ENCODE results near the gene BAK1. TPM values are rescaled to one million over a fixed set of nuclear protein-coding genes. Genes with fewer than 3 reads are reported as not detected.
"Not testable (repeated sequence)": the region's sequence is repeated elsewhere in the genome, so short reads cannot be mapped to it uniquely, and the experiment has no call there.

BAK1 gene
- total and polyA plus RNA-seq, 4 donors = 5.3 to 15.3 (median 11.6) TPM

GRCh38 chr6:33543116-33543515 is 37.0 kb downstream of the BAK1 start:
- Histone ChIP-seq H3K4me1 (ENCODE audit: control insufficient read depth, insufficient read depth, low read length) (no peaks in the 10 kb centered on the region), H3K27ac (ENCODE audit: low read depth, low read length) (no peak overlapping the region), H3K36me3 (ENCODE audit: control insufficient read depth, insufficient read depth, low read length) (no peaks in the 10 kb centered on the region), H3K4me3 (ENCODE audit: low read depth, low read length) (no peak overlapping the region), H3K27me3 (ENCODE audit: control insufficient read depth, insufficient read depth, low read length) (no peaks in the 10 kb centered on the region), H3K9me3 (ENCODE audit: control insufficient read depth, insufficient read depth, low read length) (no peaks in the 10 kb centered on the region)
- 67% methylated on average over 1 of the region's 4 CpGs for WGBS (ENCODE audit: insufficient coverage)
- DNase-seq (ENCODE audit: low read depth in 4 of 6, low spot score in 6 of 6) = peak in 1 of 6 donors; percentile 43

GRCh38 chr6:33540768-33541167 is 39.3 kb downstream of the BAK1 start:
- 100% methylated on average over 1 of the region's 1 CpG for WGBS (ENCODE audit: insufficient coverage)
- no peak overlapping the region for H3K4me3 ChIP-seq (ENCODE audit: low read depth, low read length)
- no peaks in the 10 kb centered on the region for H3K27me3 ChIP-seq (ENCODE audit: control insufficient read depth, insufficient read depth, low read length)
- H3K36me3 ChIP-seq (ENCODE audit: control insufficient read depth, insufficient read depth, low read length) = no peaks in the 10 kb centered on the region
- H3K4me1 ChIP-seq (ENCODE audit: control insufficient read depth, insufficient read depth, low read length) = no peaks in the 10 kb centered on the region
- no peak for DNase-seq (ENCODE audit: low read depth in 4 of 6, low spot score in 6 of 6)
- no peak overlapping the region for H3K27ac ChIP-seq (ENCODE audit: low read depth, low read length)
- H3K9me3 ChIP-seq (ENCODE audit: control insufficient read depth, insufficient read depth, low read length) = no peaks in the 10 kb centered on the region

DNA sequence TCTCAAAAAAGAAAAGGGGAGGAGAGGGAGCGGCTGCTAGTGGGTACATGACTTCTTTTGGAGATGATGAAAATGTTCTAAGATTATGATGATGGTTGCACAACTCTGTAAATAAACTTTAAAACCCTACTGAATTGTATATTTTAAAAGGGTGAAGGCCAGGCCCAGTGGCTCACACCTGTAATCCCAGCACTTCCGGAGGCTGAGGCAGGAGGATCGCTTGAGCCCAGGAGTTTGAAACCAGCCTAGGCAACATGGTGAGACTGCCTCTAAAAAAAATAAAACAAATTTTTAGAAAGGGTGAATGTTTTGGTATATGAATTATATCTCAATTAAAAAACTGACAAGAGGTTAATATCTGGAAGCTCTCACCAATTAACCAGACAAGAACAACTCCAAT is 45.4 kb downstream of the BAK1 start:
- Histone ChIP-seq H3K9me3 (ENCODE audit: control insufficient read depth, insufficient read depth, low read length) (no peaks in the 10 kb centered on the region), H3K36me3 (ENCODE audit: control insufficient read depth, insufficient read depth, low read length) (no peaks in the 10 kb centered on the region), H3K27me3 (ENCODE audit: control insufficient read depth, insufficient read depth, low read length) (no peaks in the 10 kb centered on the region), H3K27ac (ENCODE audit: low read depth, low read length) (no peak overlapping the region), H3K4me1 (ENCODE audit: control insufficient read depth, insufficient read depth, low read length) (no peaks in the 10 kb centered on the region), H3K4me3 (ENCODE audit: low read depth, low read length) (no peak overlapping the region)
- WGBS (ENCODE audit: insufficient coverage) = no CpG with 5 or more reads among the region's 3 CpGs
- DNase-seq (ENCODE audit: low read depth in 4 of 6, low spot score in 6 of 6) = no peak

DNA sequence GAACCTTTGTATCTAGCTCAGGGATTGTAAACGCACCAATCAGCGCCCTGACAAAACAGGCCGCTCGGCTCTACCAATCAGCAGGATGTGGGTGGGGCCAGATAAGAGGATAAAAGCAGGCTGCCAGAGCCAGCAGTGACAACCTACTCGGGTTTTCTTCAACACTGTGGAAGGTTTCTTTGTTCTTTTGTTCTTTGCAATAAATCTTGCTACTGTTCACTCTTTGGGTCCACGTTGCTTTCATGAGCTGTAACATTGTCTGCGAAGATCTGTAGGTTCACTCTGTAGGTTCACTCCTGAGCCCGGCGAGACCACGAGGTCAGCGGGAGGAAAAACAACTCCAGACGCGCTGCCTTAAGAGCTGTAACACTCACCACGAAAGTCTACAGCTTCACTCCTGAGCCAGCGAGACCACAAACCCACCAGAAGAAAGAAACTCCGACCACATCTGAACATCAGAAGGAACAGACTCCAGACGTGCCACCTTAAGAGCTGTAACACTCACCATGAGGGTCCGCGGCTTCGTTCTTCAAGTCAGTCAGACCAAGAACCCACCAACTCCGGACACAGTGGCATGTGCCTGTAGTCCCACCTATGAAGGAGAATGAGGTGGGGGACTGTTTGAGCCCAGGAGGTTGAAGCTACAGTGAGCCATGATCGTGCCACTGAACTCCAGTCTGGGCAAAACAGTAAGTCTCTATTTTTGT is 46.8 kb downstream of the BAK1 start:
- H3K4me3 ChIP-seq (ENCODE audit: low read depth, low read length); H3K4me1 ChIP-seq (ENCODE audit: control insufficient read depth, insufficient read depth, low read length); DNase-seq (ENCODE audit: low read depth in 4 of 6, low spot score in 6 of 6); H3K9me3 ChIP-seq (ENCODE audit: control insufficient read depth, insufficient read depth, low read length); H3K27me3 ChIP-seq (ENCODE audit: control insufficient read depth, insufficient read depth, low read length); H3K36me3 ChIP-seq (ENCODE audit: control insufficient read depth, insufficient read depth, low read length); H3K27ac ChIP-seq (ENCODE audit: low read depth, low read length): not testable (repeated sequence)
- 74% methylated on average over 18 of the region's 22 CpGs for WGBS (ENCODE audit: insufficient coverage)

DNA sequence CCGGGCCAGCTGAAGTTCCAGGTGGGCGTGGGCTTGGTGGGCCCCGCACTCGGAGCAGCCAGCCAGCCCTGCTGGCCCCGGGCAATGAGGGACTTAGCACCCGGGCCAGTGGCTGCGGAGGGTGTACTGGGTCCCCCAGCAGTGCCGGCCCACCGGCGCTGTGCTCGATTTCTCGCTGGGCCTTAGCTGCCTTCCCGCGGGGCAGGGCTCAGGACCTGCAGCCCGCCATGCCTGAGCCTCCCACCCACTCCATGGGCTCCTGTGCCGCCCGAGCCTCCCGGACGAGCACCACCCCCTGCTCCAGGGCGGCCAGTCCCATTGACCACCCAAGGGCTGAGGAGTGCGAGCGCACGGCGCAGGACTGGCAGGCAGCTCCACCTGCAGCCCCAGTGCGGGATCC is 47.6 kb downstream of the BAK1 start:
- not testable (repeated sequence) for DNase-seq (ENCODE audit: low read depth in 4 of 6, low spot score in 6 of 6); H3K27ac ChIP-seq (ENCODE audit: low read depth, low read length); H3K4me1 ChIP-seq (ENCODE audit: control insufficient read depth, insufficient read depth, low read length); H3K36me3 ChIP-seq (ENCODE audit: control insufficient read depth, insufficient read depth, low read length); H3K4me3 ChIP-seq (ENCODE audit: low read depth, low read length); H3K9me3 ChIP-seq (ENCODE audit: control insufficient read depth, insufficient read depth, low read length); H3K27me3 ChIP-seq (ENCODE audit: control insufficient read depth, insufficient read depth, low read length)
- no CpG with 5 or more reads among the region's 25 CpGs for WGBS (ENCODE audit: insufficient coverage)

GRCh38 chr6:33530617-33531016 is 49.5 kb downstream of the BAK1 start:
- not testable (repeated sequence) for H3K36me3 ChIP-seq (ENCODE audit: control insufficient read depth, insufficient read depth, low read length); H3K4me3 ChIP-seq (ENCODE audit: low read depth, low read length); H3K9me3 ChIP-seq (ENCODE audit: control insufficient read depth, insufficient read depth, low read length); H3K27ac ChIP-seq (ENCODE audit: low read depth, low read length); H3K27me3 ChIP-seq (ENCODE audit: control insufficient read depth, insufficient read depth, low read length); DNase-seq (ENCODE audit: low read depth in 4 of 6, low spot score in 6 of 6); H3K4me1 ChIP-seq (ENCODE audit: control insufficient read depth, insufficient read depth, low read length)

Small RNA genes lying within 50 kb of the gene (small RNA-seq; reads per million reads assigned to genes)
- gene RF00017 (ENCODE audit: low replicate concordance) = not detected

Other genes starting within 250 kb of the BAK1 start
- gene KIFC1, start 188.5 kb downstream of the BAK1 start, total RNA-seq = 10 to 100 TPM in 1 of 2 donors, 1 to 10 TPM in 1; 6.7 to 12.9 TPM
- gene KIFC1, start 188.5 kb downstream of the BAK1 start, polyA plus RNA-seq (ENCODE audit: insufficient read length in 2 of 2) = 10 to 100 TPM; 18.0 to 25.9 TPM
- 10 to 100 TPM; 17.2 to 55.4 TPM for gene PHF1, start 169.3 kb downstream of the BAK1 start, total RNA-seq
- gene PHF1, start 169.3 kb downstream of the BAK1 start, polyA plus RNA-seq (ENCODE audit: insufficient read length in 2 of 2) = 100 to 1,000 TPM; 116 to 128 TPM
- 100 to 1,000 TPM in 1 of 2 donors, 10 to 100 TPM in 1; 64.9 to 202 TPM for gene CUTA, start 162.2 kb downstream of the BAK1 start, total RNA-seq
- gene CUTA, start 162.2 kb downstream of the BAK1 start, polyA plus RNA-seq (ENCODE audit: insufficient read length in 2 of 2) = 100 to 1,000 TPM; 211 to 241 TPM
- gene SYNGAP1, start 160.2 kb downstream of the BAK1 start, total RNA-seq = 10 to 100 TPM; 11.5 to 21.0 TPM
- 10 to 100 TPM; 84.7 to 98.9 TPM for gene SYNGAP1, start 160.2 kb downstream of the BAK1 start, polyA plus RNA-seq (ENCODE audit: insufficient read length in 2 of 2)
- 10 to 100 TPM in 1 of 2 donors, 1 to 10 TPM in 1; 7.1 to 13.1 TPM for gene ZBTB9, start 125.7 kb downstream of the BAK1 start, total RNA-seq
- gene ZBTB9, start 125.7 kb downstream of the BAK1 start, polyA plus RNA-seq (ENCODE audit: insufficient read length in 2 of 2) = 10 to 100 TPM; 12.6 to 14.1 TPM
- gene ITPR3, start 41.0 kb upstream of the BAK1 start, total RNA-seq = 10 to 100 TPM in 1 of 2 donors, 1 to 10 TPM in 1; 6.6 to 10.9 TPM
- gene ITPR3, start 41.0 kb upstream of the BAK1 start, polyA plus RNA-seq (ENCODE audit: insufficient read length in 2 of 2) = 10 to 100 TPM in 1 of 2 donors, 1 to 10 TPM in 1; 6.0 to 11.9 TPM
- gene UQCC2, start 131.4 kb upstream of the BAK1 start, total RNA-seq = 100 to 1,000 TPM in 1 of 2 donors, 10 to 100 TPM in 1; 28.5 to 110 TPM
- 100 to 1,000 TPM in 1 of 2 donors, 10 to 100 TPM in 1; 92.0 to 101 TPM for gene UQCC2, start 131.4 kb upstream of the BAK1 start, polyA plus RNA-seq (ENCODE audit: insufficient read length in 2 of 2)
- gene IP6K3, start 166.6 kb upstream of the BAK1 start, total RNA-seq = 1 to 10 TPM in 1 of 2 donors, under 1 TPM in 1; 0.50 to 1.0 TPM
- gene IP6K3, start 166.6 kb upstream of the BAK1 start, polyA plus RNA-seq (ENCODE audit: insufficient read length in 2 of 2) = under 1 TPM; 0.22 to 0.36 TPM
- 10 to 100 TPM; 30.0 to 56.7 TPM for gene LEMD2, start 208.9 kb upstream of the BAK1 start, total RNA-seq
- gene LEMD2, start 208.9 kb upstream of the BAK1 start, polyA plus RNA-seq (ENCODE audit: insufficient read length in 2 of 2) = 10 to 100 TPM; 73.3 to 85.2 TPM
- under 1 TPM in 1 of 2 donors, not detected in 1; 0.39 TPM for gene MLN, start 223.7 kb upstream of the BAK1 start, total RNA-seq
- gene MLN, start 223.7 kb upstream of the BAK1 start, polyA plus RNA-seq (ENCODE audit: insufficient read length in 2 of 2) = under 1 TPM; 0.48 to 0.99 TPM